Measurements from ENCODE around the gene KIF3C. TPM values are rescaled to one million over a fixed set of nuclear protein-coding genes. Genes with fewer than 3 reads are reported as not detected.
"Not testable (repeated sequence)": the region's sequence is repeated elsewhere in the genome, so short reads cannot be mapped to it uniquely, and the experiment has no call there.

KIF3C gene
- total RNA-seq, 1 experiment from 2014 or later, result 55.7 TPM

GRCh38 chr2:25917832-25918231 is 64.5 kb downstream of the KIF3C start:
- Histone ChIP-seq H3K27me3 (ENCODE audit: control insufficient read depth, insufficient read depth, low read length) (no peaks in the 10 kb centered on the region), H3K4me1 (ENCODE audit: control insufficient read depth, insufficient read depth, low read length) (peaks cover 7% of the 10 kb centered on the region; the same call in 1 of the 2 replicates), H3K27ac (ENCODE audit: low read length) (no peak overlapping the region), H3K36me3 (ENCODE audit: control insufficient read depth, insufficient read depth, low read length) (no peaks in the 10 kb centered on the region), H3K9me3 (ENCODE audit: control insufficient read depth, insufficient read depth, low read depth, low read length) (no peaks in the 10 kb centered on the region), H3K4me3 (ENCODE audit: low read depth in 2 of 2, low read length in 2 of 2) (no peak overlapping the region)
- no TSS peak for BruUV-seq (replicated peaks)
- DNase-seq (ENCODE audit: low read depth, low spot score), result no peak
- ChIA-PET POLR2A (interaction anchor here (0.5 kb wide), 1 partner anchor 1294 kb away, joined by 4 read pairs; the partner anchor contains the start of genes ATRAID and SLC5A6), CTCF (no interaction called here)
- peak; percentile 60 for ATAC-seq
- intact Hi-C loops (cut with micrococcal nuclease; ENCODE audit: unreplicated experiment), result no loop called here
- TF ChIP-seq POLR2AphosphoS5 (IDR thresholded peaks at IDR 0.05; ENCODE audit: low read depth, low read length) (no peak), SIN3A (IDR thresholded peaks at IDR 0.05; ENCODE audit: borderline replicate concordance, insufficient read depth, low read depth, low read length) (no peak), TCF7L2 (IDR thresholded peaks at IDR 0.05; ENCODE audit: low read depth, low read length) (no peak), CTCF (IDR thresholded peaks at IDR 0.05) (no peak)
- TF ChIP-seq, protein P1, sequence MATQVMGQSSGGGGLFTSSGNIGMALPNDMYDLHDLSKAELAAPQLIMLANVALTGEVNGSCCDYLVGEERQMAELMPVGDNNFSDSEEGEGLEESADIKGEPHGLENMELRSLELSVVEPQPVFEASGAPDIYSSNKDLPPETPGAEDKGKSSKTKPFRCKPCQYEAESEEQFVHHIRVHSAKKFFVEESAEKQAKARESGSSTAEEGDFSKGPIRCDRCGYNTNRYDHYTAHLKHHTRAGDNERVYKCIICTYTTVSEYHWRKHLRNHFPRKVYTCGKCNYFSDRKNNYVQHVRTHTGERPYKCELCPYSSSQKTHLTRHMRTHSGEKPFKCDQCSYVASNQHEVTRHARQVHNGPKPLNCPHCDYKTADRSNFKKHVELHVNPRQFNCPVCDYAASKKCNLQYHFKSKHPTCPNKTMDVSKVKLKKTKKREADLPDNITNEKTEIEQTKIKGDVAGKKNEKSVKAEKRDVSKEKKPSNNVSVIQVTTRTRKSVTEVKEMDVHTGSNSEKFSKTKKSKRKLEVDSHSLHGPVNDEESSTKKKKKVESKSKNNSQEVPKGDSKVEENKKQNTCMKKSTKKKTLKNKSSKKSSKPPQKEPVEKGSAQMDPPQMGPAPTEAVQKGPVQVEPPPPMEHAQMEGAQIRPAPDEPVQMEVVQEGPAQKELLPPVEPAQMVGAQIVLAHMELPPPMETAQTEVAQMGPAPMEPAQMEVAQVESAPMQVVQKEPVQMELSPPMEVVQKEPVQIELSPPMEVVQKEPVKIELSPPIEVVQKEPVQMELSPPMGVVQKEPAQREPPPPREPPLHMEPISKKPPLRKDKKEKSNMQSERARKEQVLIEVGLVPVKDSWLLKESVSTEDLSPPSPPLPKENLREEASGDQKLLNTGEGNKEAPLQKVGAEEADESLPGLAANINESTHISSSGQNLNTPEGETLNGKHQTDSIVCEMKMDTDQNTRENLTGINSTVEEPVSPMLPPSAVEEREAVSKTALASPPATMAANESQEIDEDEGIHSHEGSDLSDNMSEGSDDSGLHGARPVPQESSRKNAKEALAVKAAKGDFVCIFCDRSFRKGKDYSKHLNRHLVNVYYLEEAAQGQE (IDR thresholded peaks at IDR 0.05; ENCODE audit: insufficient read depth in 1 of 2, low read depth in 2 of 2, low read length in 1 of 2), result no peak
- in situ Hi-C loops (cut with HindIII; ENCODE audit: low pct_unique_long_range_greater_than_20kb, low sequenced_read_pairs), result no loop called here

DNA sequence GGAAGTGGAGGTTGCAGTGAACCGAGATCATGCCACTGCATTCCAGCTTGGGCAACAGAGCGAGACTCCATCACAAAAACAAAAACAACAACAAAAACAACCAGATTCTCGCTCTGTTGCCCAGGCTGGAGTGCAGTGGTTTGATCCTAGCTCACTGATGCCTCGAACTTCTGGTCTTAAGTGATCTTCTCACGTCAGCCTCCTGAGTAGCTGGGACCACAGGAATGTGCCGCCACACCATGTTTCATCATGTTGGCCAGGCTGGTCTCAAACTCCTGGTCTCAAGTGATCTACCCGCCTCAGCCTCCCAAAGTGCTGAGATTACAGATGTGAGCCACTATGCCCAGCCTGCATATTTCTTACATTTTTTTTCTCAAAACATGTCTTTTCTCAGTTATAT is 64.9 kb downstream of the KIF3C start:
- in situ Hi-C loops (cut with HindIII; ENCODE audit: low pct_unique_long_range_greater_than_20kb, low sequenced_read_pairs); H3K4me3 ChIP-seq (ENCODE audit: low read depth in 2 of 2, low read length in 2 of 2); H3K27me3 ChIP-seq (ENCODE audit: control insufficient read depth, insufficient read depth, low read length); H3K36me3 ChIP-seq (ENCODE audit: control insufficient read depth, insufficient read depth, low read length); H3K9me3 ChIP-seq (ENCODE audit: control insufficient read depth, insufficient read depth, low read depth, low read length); CTCF ChIA-PET; intact Hi-C loops (cut with micrococcal nuclease; ENCODE audit: unreplicated experiment); DNase-seq (ENCODE audit: low read depth, low spot score); ATAC-seq; H3K4me1 ChIP-seq (ENCODE audit: control insufficient read depth, insufficient read depth, low read length); H3K27ac ChIP-seq (ENCODE audit: low read length); BruUV-seq (replicated peaks): not testable (repeated sequence)
- POLR2A ChIA-PET, result interaction anchor here (0.5 kb wide), 1 partner anchor 1295 kb away, joined by 4 read pairs; the partner anchor contains the start of genes ATRAID and SLC5A6

GRCh38 chr2:25915944-25916772 is 66.1 kb downstream of the KIF3C start:
- H3K27me3 ChIP-seq (ENCODE audit: control insufficient read depth, insufficient read depth, low read length); H3K36me3 ChIP-seq (ENCODE audit: control insufficient read depth, insufficient read depth, low read length); H3K4me1 ChIP-seq (ENCODE audit: control insufficient read depth, insufficient read depth, low read length); intact Hi-C loops (cut with micrococcal nuclease; ENCODE audit: unreplicated experiment); in situ Hi-C loops (cut with HindIII; ENCODE audit: low pct_unique_long_range_greater_than_20kb, low sequenced_read_pairs); H3K9me3 ChIP-seq (ENCODE audit: control insufficient read depth, insufficient read depth, low read depth, low read length); ATAC-seq; CTCF ChIA-PET; DNase-seq (ENCODE audit: low read depth, low spot score); BruUV-seq (replicated peaks); H3K4me3 ChIP-seq (ENCODE audit: low read depth in 2 of 2, low read length in 2 of 2); H3K27ac ChIP-seq (ENCODE audit: low read length); POLR2A ChIA-PET: not testable (repeated sequence)

GRCh38 chr2:25915411-25915810 is 66.9 kb downstream of the KIF3C start:
- H3K4me3 ChIP-seq (ENCODE audit: low read depth in 2 of 2, low read length in 2 of 2); POLR2A ChIA-PET; DNase-seq (ENCODE audit: low read depth, low spot score); CTCF ChIA-PET; H3K27me3 ChIP-seq (ENCODE audit: control insufficient read depth, insufficient read depth, low read length); H3K27ac ChIP-seq (ENCODE audit: low read length); H3K9me3 ChIP-seq (ENCODE audit: control insufficient read depth, insufficient read depth, low read depth, low read length); BruUV-seq (replicated peaks); in situ Hi-C loops (cut with HindIII; ENCODE audit: low pct_unique_long_range_greater_than_20kb, low sequenced_read_pairs); H3K36me3 ChIP-seq (ENCODE audit: control insufficient read depth, insufficient read depth, low read length); ATAC-seq; H3K4me1 ChIP-seq (ENCODE audit: control insufficient read depth, insufficient read depth, low read length); intact Hi-C loops (cut with micrococcal nuclease; ENCODE audit: unreplicated experiment): not testable (repeated sequence)

DNA sequence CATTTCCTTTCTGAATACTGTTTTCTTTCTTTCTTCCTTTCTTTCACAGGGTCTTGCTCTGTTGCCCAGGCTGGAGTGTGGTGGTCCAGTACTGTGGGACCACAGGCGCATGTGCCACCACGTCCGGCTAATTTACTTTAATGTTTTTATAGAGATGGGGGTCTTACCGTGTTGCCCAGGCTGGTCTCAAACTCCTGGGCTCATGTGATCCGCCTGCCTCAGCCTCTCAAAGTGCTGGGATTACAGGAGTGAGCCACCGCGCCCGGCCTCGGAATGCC is 68.7 kb downstream of the KIF3C start:
- in situ Hi-C loops (cut with HindIII; ENCODE audit: low pct_unique_long_range_greater_than_20kb, low sequenced_read_pairs); H3K36me3 ChIP-seq (ENCODE audit: control insufficient read depth, insufficient read depth, low read length); BruUV-seq (replicated peaks); H3K9me3 ChIP-seq (ENCODE audit: control insufficient read depth, insufficient read depth, low read depth, low read length); H3K4me3 ChIP-seq (ENCODE audit: low read depth in 2 of 2, low read length in 2 of 2); intact Hi-C loops (cut with micrococcal nuclease; ENCODE audit: unreplicated experiment); DNase-seq (ENCODE audit: low read depth, low spot score); POLR2A ChIA-PET; CTCF ChIA-PET; H3K27ac ChIP-seq (ENCODE audit: low read length); H3K27me3 ChIP-seq (ENCODE audit: control insufficient read depth, insufficient read depth, low read length); H3K4me1 ChIP-seq (ENCODE audit: control insufficient read depth, insufficient read depth, low read length): not testable (repeated sequence)
- ATAC-seq, result peak; percentile 10; the same call in 1 of the 2 replicates

Measured in Panc1 (cell line).